GM21619 (cell line): ENCODE data around the gene SLC36A4.
A peak's percentile ranks its signal among the peaks of the same experiment; 100 is the strongest.
"Not testable (repeated sequence)": the region's sequence is repeated elsewhere in the genome, so short reads cannot be mapped to it uniquely, and the experiment has no call there.

ENCODE experiments used
- ATAC-seq: cut with Tn5 transposase; IDR thresholded peaks from one replicate; pipeline ENCODE4 v1.9.1; 2021; ENCODE audit not compliant: unreplicated experiment

Gene SLC36A4

DNA sequence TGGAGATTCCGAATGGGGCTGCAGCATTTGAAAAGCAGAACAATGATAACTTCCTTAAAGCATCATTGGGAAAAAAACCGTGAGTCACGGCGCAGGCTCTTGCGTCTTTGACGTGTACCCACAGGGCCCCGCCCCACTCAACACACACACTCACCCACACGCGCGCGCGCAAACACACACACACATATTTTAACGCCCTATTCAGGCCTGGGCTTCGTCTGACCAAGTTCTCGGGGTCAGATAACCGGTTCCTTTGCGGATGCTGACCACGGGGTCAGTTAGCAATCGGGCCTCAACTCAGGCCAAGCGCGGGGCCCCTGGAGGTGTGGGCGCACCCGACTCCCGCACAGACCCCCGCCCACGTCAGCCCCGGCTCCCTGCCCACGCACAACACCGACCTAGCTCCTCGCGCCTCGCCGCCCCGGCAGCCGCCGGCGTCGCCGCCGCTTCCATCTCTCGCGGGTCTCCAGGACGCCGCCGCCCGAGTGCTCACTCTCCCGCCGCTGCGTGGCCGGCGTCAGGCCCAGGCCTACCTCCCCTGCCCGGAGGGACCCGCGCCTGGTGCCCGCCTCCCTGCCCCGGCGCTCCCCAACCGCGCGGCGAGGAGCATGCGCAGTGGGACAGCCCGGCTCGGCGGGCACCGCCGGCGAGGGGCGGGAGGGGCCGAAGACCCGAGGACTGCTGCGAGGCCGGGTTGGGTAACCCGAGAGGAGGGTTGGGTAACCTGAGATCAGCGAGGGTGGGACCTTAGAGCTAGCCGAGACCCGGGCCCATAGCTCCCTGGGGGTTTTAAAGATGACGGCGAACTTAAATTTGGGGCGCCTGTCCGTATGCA lies at the start of gene SLC36A4:
TSS of gene SLC36A4 (minus strand) at position 612 of the 835 bp plus-strand sequence. CDS start at position 453, 159 bp downstream.
- ATAC-seq: peak; percentile 88

- not testable (repeated sequence) for ATAC-seq
These were observed 49.0 kb upstream of the SLC36A4 start for GRCh38 chr11:93246790-93247189.

GRCh38 chr11:93244018-93244417 lies 46.2 kb upstream of the SLC36A4 start:
- ATAC-seq: no peak

GRCh38 chr11:93239966-93240365 lies 42.2 kb upstream of the SLC36A4 start:
- ATAC-seq: no peak

- ATAC-seq: no peak
These were observed 41.2 kb upstream of the SLC36A4 start for GRCh38 chr11:93238956-93239355.

DNA sequence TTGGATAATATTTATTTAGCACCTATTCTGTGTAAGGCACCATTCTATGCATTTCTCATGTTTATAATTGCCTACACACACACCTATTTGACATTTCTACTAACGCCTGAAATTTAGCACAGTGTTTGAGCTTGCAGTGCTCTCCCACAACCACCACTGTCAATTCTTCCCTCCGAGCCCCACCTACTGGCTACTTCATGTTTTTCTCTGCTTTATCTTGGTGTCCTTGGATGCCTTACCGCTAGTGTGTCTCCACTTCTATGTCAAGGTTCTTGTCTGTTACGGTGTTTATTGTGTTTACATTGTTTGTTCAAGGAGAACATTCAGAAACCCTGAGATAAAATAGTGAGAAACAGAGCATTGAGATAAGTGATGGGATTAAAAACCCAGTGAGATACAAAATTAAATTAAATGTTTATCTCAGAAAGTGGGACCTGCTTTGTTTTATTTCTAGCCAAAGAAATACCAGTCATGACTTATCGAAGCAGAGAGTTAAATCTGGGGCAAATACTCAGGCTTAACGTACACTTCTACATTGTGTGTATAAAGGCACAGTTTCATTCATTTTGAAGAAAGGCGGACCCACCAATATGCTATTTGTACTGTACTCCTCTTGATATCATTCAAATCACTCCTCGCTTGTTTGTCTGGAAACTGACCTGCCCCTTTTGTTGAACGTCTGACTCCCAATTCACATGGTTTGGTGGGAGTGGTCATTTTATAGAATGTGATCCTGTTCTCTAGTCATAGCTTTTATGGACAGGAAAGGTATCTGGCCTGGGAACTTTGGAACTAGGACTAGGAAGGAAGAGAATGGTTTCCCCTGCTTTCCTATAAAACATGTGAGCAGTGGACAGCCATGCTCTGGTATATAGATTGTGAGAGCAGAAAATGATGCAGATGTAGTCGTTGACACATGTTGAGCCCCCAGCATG lies 39.2 kb upstream of the SLC36A4 start:
- peak; percentile 54 for ATAC-seq

GRCh38 chr11:93234602-93235207 lies 36.9 kb upstream of the SLC36A4 start:
- peak; percentile 99 for ATAC-seq

DNA sequence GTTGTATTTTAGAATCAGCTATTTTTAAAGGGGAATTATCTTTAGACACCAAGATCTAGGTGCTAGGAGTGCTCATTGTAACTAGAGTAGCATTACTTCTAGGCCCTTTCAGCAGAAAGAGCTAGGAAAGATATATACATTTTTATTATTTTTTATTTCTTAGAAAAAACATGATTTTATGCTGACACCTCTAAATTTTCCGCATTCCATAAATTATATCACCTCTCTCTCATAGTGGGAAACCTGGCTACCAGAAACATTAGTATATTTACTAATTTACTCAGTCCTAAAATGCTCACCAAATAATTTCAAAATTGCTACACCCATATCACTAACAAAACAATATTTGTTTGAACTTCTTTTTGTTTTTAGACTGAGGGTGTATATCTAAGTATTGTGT lies 32.1 kb upstream of the SLC36A4 start:
- no peak for ATAC-seq

DNA sequence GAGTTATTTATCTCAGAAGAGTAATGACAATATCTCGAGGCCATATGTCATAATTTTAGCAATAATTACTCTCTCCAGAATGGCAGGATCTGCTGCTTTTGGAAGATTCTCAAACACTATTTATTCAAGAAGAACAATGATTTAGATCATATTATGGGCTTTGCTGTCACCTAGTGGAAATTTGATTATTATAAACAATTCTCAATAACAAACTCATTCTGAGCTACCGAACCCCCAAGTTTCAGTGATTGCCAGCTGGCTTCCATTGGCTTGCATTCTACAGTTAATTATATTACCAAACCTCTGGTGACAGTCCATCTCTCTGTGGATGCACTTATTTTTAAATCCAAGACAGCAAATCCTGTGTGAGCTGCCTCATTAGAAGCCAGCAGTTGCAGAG lies 27.9 kb upstream of the SLC36A4 start:
- ATAC-seq: no peak

- no peak for ATAC-seq
These were observed 23.7 kb upstream of the SLC36A4 start for GRCh38 chr11:93221539-93221938.

GRCh38 chr11:93220078-93220477 lies 22.3 kb upstream of the SLC36A4 start:
- ATAC-seq: no peak

GRCh38 chr11:93219440-93219839 lies 21.6 kb upstream of the SLC36A4 start:
- no peak for ATAC-seq

DNA sequence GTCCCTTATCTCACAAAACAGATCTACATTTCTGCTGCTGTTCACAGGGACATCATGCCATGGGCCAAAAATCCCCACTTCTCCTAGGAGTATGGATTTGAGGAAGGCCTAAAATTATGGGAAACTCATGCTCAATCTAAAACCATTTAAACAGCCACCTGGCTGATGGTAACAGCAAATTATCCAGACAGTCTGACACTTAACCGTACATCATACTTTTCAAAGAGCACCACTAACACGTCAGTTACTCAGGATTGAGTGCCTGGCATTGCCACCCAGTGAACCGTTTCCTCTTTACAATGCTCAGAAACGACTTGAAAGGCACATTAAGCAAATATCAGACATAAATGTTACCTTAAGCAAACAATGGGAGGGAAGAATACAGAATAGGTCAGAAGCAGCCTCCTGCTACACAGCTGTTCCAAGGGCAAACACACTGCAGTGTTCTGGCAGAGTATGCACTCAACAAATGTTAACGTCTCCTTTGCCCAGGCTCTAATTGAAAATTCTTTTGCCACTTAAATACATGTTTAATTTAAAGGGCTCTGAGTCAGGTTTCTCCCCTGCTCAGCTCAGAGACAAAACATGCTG lies 18.8 kb upstream of the SLC36A4 start:
- no peak for ATAC-seq

DNA sequence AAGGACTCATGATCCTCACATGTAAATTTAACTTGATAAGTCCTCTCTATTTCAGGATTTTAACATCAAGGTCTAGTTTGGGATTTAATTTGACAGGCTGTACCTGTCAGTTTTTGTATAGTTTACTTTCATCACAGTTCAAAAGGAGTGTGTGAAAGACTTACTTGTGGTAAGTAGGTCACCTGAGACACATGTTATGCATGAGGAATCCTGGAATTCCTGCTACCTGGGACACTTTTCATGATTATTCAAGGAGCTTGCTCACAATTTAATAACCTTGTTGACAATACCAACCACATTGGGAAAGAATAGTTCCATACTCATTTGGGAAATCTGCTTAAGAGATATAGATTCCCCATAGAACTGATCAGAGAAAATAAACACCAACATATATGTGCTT lies 15.8 kb upstream of the SLC36A4 start:
- no peak for ATAC-seq

DNA sequence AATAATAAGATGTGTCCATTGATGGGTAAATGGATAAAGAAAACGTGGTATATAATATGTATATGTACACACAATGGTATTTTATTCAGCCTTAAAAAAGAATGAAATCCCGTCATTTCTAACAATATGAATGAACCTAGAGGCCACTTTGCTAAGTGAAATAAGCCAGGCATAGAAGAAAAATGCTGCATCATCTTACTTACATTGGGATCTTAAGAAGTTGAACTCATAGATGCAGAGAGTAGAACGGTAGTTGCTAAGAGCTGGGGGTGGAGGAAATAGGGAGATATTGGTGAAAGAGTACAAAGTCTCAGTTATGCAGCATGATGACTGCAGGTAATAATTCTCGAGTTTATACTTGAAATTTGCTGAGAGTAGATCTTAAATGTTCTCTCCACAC lies 14.3 kb upstream of the SLC36A4 start:
- no peak for ATAC-seq

GRCh38 chr11:93209466-93209865 lies 11.7 kb upstream of the SLC36A4 start:
- no peak for ATAC-seq

GRCh38 chr11:93208663-93209270 lies 11.0 kb upstream of the SLC36A4 start:
- ATAC-seq: no peak

DNA sequence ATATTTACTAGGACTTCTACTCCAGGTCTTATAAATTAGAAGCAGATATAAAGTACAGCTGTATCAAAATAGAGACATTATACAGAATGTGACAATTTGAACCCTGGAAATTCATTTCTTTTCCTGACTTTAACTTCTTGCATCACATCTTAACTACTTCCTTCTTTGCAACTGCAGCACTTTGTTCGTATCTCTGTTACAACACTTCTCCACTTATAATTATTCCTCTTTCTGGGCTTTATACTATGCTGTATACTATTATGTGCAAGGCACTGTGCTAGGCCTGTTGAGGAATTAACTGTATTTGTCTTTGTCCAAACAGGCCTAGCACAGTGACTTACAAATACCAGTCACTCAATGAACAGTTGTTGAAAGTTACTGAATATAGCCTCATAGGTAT lies 1.8 kb upstream of the SLC36A4 start:
- no peak for ATAC-seq

GRCh38 chr11:93198215-93198845 lies 539 bp upstream of the SLC36A4 start:
- ATAC-seq: no peak

DNA sequence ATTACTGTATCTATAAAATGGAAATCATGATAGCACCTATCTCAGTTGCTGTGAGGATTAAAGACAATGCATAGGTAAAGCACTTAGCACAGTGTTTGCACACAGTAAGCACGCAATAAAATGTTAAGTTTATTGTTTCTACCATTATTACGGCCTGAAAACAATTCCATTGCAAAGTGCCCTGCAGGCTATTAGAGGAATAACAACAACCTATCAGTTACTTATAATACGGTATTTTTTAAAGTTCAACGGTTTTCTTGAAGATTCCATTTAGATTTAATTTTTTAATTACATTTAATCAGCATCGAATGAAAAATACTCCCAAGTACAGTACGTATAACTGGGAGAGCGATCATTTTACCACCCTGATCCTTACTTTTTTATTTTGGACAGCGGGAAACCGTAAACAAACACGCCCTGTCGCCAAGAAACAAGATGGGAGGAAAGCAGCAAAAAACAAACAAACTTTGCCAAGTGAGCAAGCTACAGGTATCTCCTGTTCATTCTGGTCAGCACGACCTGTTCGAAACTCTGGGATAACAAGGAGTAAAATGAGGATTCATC lies 893 bp downstream of the SLC36A4 start:
- ATAC-seq: peak; percentile 20
